ENCODE measurements around the gene FRMPD2. TPM values are rescaled to one million over a fixed set of nuclear protein-coding genes. Genes with fewer than 3 reads are reported as not detected.
"Not testable (repeated sequence)": the region's sequence is repeated elsewhere in the genome, so short reads cannot be mapped to it uniquely, and the experiment has no call there.

Gene FRMPD2
- total RNA-seq, 1 experiment from 2014 or later, result not detected

- no peaks in the 10 kb centered on the region for H3K4me1 ChIP-seq
- no peak for DNase-seq
- no peak overlapping the region for H3K4me3 ChIP-seq
- no peak overlapping the region for H3K27ac ChIP-seq
- no peaks in the 10 kb centered on the region for H3K27me3 ChIP-seq
- no peaks in the 10 kb centered on the region for H3K9me3 ChIP-seq (replicated peaks)
- H3K36me3 ChIP-seq, result no peaks in the 10 kb centered on the region
These were observed 23.4 kb downstream of the FRMPD2 start for GRCh38 chr10:48251152-48251524.

- Histone ChIP-seq H3K27ac (no peak overlapping the region), H3K4me3 (no peak overlapping the region), H3K36me3 (no peaks in the 10 kb centered on the region), H3K27me3 (no peaks in the 10 kb centered on the region), H3K4me1 (no peaks in the 10 kb centered on the region), H3K9me3 (replicated peaks) (no peaks in the 10 kb centered on the region)
- no peak for DNase-seq
These were observed 24.6 kb downstream of the FRMPD2 start for GRCh38 chr10:48249763-48250351.

GRCh38 chr10:48249004-48249762, 25.3 kb downstream of the FRMPD2 start:
- Histone ChIP-seq H3K27me3 (no peaks in the 10 kb centered on the region), H3K9me3 (replicated peaks) (no peaks in the 10 kb centered on the region), H3K27ac (no peak overlapping the region), H3K4me1 (no peaks in the 10 kb centered on the region), H3K36me3 (no peaks in the 10 kb centered on the region), H3K4me3 (no peak overlapping the region)
- no peak for DNase-seq

GRCh38 chr10:48248462-48248861, 26.0 kb downstream of the FRMPD2 start:
- no peak for DNase-seq
- Histone ChIP-seq H3K4me1 (no peaks in the 10 kb centered on the region), H3K27ac (no peak overlapping the region), H3K4me3 (no peak overlapping the region), H3K9me3 (replicated peaks) (no peaks in the 10 kb centered on the region), H3K36me3 (no peaks in the 10 kb centered on the region), H3K27me3 (no peaks in the 10 kb centered on the region)

GRCh38 chr10:48247680-48248079, 26.8 kb downstream of the FRMPD2 start:
- H3K27ac ChIP-seq, result no peak overlapping the region
- no peaks in the 10 kb centered on the region for H3K9me3 ChIP-seq (replicated peaks)
- H3K36me3 ChIP-seq, result no peaks in the 10 kb centered on the region
- H3K4me3 ChIP-seq, result no peak overlapping the region
- no peak for DNase-seq
- no peaks in the 10 kb centered on the region for H3K27me3 ChIP-seq
- no peaks in the 10 kb centered on the region for H3K4me1 ChIP-seq

- Histone ChIP-seq H3K27ac (no peak overlapping the region), H3K36me3 (no peaks in the 10 kb centered on the region), H3K4me3 (no peak overlapping the region), H3K9me3 (replicated peaks) (no peaks in the 10 kb centered on the region), H3K4me1 (no peaks in the 10 kb centered on the region), H3K27me3 (no peaks in the 10 kb centered on the region)
- no peak for DNase-seq
These were observed 28.0 kb downstream of the FRMPD2 start for GRCh38 chr10:48246501-48246900.

- no peaks in the 10 kb centered on the region for H3K4me1 ChIP-seq
- H3K4me3 ChIP-seq, result no peak overlapping the region
- H3K36me3 ChIP-seq, result no peaks in the 10 kb centered on the region
- H3K27me3 ChIP-seq, result no peaks in the 10 kb centered on the region
- H3K9me3 ChIP-seq (replicated peaks), result no peaks in the 10 kb centered on the region
- no peak for DNase-seq
- no peak overlapping the region for H3K27ac ChIP-seq
These were observed 28.5 kb downstream of the FRMPD2 start for GRCh38 chr10:48245977-48246376.

- H3K36me3 ChIP-seq; H3K27ac ChIP-seq; H3K4me3 ChIP-seq; H3K9me3 ChIP-seq (replicated peaks); H3K4me1 ChIP-seq; H3K27me3 ChIP-seq; DNase-seq: not testable (repeated sequence)
These were observed 30.6 kb downstream of the FRMPD2 start for GRCh38 chr10:48243921-48244320.

GRCh38 chr10:48243487-48243886, 31.0 kb downstream of the FRMPD2 start:
- no peaks in the 10 kb centered on the region for H3K27me3 ChIP-seq
- no peak for DNase-seq
- H3K4me1 ChIP-seq, result no peaks in the 10 kb centered on the region
- no peaks in the 10 kb centered on the region for H3K36me3 ChIP-seq
- no peak overlapping the region for H3K4me3 ChIP-seq
- H3K27ac ChIP-seq, result no peak overlapping the region
- H3K9me3 ChIP-seq (replicated peaks), result no peaks in the 10 kb centered on the region

- no peaks in the 10 kb centered on the region for H3K4me1 ChIP-seq
- H3K27ac ChIP-seq, result no peak overlapping the region
- no peaks in the 10 kb centered on the region for H3K9me3 ChIP-seq (replicated peaks)
- no peak overlapping the region for H3K4me3 ChIP-seq
- no peaks in the 10 kb centered on the region for H3K36me3 ChIP-seq
- DNase-seq, result no peak
- no peaks in the 10 kb centered on the region for H3K27me3 ChIP-seq
These were observed 32.2 kb downstream of the FRMPD2 start for GRCh38 chr10:48242171-48242904.

GRCh38 chr10:48241332-48241731, 33.2 kb downstream of the FRMPD2 start:
- Histone ChIP-seq H3K4me1 (no peaks in the 10 kb centered on the region), H3K4me3 (no peak overlapping the region), H3K27me3 (no peaks in the 10 kb centered on the region), H3K27ac (no peak overlapping the region), H3K9me3 (replicated peaks) (no peaks in the 10 kb centered on the region), H3K36me3 (no peaks in the 10 kb centered on the region)
- no peak for DNase-seq

GRCh38 chr10:48240196-48240595, 34.3 kb downstream of the FRMPD2 start:
- no peak for DNase-seq
- H3K4me3 ChIP-seq, result no peak overlapping the region

GRCh38 chr10:48239618-48240017, 34.9 kb downstream of the FRMPD2 start:
- no peak for DNase-seq

More at GRCh38 chr10:48240196-48240595, 34.3 kb downstream of the FRMPD2 start:
- H3K27me3 ChIP-seq, result no peaks in the 10 kb centered on the region
- H3K27ac ChIP-seq, result no peak overlapping the region
- H3K4me1 ChIP-seq, result no peaks in the 10 kb centered on the region
- no peaks in the 10 kb centered on the region for H3K36me3 ChIP-seq
- H3K9me3 ChIP-seq (replicated peaks), result no peaks in the 10 kb centered on the region

GRCh38 chr10:48238826-48239520, 35.5 kb downstream of the FRMPD2 start:
- no peaks in the 10 kb centered on the region for H3K9me3 ChIP-seq (replicated peaks)
- no peak for DNase-seq
- H3K4me1 ChIP-seq, result no peaks in the 10 kb centered on the region
- no peak overlapping the region for H3K4me3 ChIP-seq
- H3K27me3 ChIP-seq, result no peaks in the 10 kb centered on the region
- H3K36me3 ChIP-seq, result no peaks in the 10 kb centered on the region
- no peak overlapping the region for H3K27ac ChIP-seq

More at GRCh38 chr10:48239618-48240017, 34.9 kb downstream of the FRMPD2 start:
- Histone ChIP-seq H3K27me3 (no peaks in the 10 kb centered on the region), H3K4me1 (no peaks in the 10 kb centered on the region), H3K4me3 (no peak overlapping the region), H3K9me3 (replicated peaks) (no peaks in the 10 kb centered on the region), H3K36me3 (no peaks in the 10 kb centered on the region), H3K27ac (no peak overlapping the region)

Data from SJCRH30 (cell line).